NCI-H2029 treated with DMSO at 0.1 percent for 48 hours (cell line): ENCODE results near the gene CEP126.

Source experiments
- DNase-seq: peaks from one replicate; lab custom pipeline; 2025; lab: John Stamatoyannopoulos, UW

Gene CEP126

GRCh38 chr11:101914738-101915426 lies at the start of gene CEP126:
CEP126 (plus strand) TSS chr11:101915010; CDS start chr11:101915285, 275 bp downstream.
- peak; percentile 90 for DNase-seq

DNA sequence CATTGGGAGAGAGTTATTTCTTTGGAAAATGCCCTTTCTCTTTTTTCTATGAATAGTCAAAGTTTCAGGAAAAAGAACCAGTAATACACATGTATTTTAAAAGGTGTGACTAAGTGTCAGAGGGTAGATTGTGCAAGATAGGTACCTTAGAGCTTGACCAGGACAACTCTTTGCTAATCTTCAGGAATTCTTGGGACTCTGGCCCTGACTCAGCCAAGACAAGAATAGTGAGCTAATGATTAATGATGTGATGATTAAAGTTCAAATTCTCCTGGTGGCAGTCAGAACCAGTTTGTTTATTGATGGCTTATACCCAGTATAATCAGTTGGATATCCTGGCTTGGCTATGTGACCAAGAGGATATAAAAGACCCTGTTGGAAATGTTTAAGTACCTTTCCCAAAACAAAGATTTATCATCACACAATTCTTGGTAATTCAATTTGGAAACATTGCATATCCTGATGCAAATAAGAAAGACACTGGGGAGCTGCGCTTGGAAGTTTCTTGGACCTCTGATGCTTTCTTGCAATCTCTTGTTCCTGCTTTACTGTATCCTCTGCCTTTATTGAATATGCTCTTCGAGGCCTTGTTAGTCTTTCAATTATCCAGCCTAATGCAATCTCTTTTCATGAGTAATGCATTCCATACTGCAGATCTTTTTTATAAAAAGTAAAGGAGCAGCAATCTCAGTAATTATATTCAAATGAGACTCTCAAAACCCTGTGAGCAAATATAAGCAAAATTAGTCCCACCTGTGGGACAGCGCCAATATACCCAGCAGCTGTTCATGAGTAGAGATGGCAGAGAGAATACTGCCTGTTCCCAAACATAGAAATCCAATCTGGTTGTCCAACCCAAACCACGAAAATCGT lies 48.0 kb upstream of the CEP126 start:
- no peak for DNase-seq

DNA sequence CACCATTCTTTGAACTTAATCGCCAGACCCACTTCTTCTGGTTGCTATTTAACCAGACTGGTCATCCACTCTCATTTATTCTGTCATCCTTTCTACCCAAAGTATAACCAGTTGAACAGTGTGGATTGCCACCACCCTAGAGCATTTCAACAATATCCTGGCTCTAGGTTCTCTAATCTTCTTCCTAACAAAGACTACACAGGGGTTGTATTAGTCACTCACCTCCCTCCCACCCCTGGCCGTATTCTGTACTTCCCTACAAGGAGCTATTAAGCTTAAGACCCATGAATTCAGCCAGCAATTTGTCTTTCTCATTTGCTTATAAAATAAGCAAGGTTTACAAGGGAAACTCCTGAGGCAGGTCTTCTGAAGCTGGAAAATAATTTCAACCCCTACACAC lies 46.9 kb upstream of the CEP126 start:
- no peak for DNase-seq

DNA sequence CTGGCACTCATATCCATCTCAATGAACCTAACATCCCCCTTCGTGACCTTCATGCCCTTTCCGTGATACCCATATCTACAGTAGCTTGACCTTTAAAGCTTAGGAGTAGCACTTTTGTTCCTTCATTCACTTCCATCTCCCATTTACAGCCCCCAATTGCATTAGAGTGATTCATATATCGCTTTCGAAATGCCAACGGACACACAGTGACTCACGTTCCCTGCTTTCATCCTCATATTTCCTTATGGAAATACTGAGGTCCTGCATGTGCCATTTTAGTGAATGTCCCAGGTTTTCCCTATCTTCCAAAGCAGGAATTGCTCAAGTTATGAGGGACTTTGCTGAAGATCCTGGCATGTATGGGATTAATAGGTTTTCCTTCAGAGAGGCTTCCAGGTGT lies 44.3 kb upstream of the CEP126 start:
- no peak for DNase-seq

- no peak for DNase-seq
These were observed 42.5 kb upstream of the CEP126 start for GRCh38 chr11:101872171-101872882.

- no peak for DNase-seq
These were observed 34.6 kb upstream of the CEP126 start for GRCh38 chr11:101880222-101880621.

DNA sequence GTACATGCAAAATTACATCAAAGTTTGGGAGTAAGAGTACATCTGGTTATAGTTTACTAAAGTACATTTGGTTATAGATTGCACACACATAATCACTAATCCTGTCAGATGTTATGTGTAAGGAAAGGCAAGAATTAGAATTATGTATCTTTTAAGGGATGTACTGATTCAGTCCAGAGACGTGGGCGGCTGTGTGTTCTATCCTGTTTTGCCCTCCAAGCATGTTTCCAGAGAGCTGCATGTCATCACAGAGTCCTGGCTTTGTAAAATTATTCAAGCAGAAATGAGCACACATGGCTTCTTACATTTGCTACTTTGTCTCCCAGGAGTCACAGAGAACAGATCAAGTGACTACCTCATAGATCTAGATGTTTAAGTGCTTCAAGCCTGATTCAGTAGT lies 33.2 kb upstream of the CEP126 start:
- no peak for DNase-seq

- no peak for DNase-seq
These were observed 29.2 kb upstream of the CEP126 start for GRCh38 chr11:101885631-101886030.

DNA sequence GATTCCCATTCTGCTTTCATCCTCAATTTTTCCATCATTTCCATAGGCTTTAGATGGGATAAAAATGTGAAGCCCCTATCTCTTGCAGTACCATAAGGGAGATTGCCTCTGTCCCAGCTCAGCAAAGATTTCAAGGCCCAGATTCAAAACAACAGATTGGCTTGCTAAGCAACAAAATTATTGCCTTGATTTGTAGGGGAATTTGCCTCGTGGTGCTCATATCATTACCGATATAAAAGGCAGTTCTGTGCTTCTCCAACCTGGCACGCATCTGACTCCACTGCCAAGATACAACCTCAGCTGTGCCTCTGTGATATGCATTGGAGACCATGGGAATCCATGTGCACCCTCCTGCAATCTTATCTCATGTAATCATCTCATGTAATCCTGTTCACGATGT lies 25.0 kb upstream of the CEP126 start:
- DNase-seq: no peak

DNA sequence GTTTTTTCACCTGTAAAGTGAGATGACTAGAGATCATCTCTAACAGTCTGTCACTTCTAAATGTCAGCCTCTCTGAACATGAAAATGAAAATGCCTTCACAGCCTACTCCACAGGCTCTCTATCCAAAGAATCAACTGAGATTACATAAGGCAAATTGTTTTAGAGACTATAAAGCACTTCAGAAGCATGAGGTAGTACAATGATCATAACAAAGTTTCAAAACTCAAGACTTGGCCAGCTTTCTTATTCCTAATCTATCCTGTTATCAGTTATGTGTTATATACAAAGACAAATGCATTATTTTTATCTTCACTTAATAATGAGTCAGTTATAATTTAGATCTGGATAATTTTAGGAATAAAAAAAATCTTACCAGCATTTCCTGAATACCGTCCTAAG lies 20.3 kb upstream of the CEP126 start:
- no peak for DNase-seq

DNA sequence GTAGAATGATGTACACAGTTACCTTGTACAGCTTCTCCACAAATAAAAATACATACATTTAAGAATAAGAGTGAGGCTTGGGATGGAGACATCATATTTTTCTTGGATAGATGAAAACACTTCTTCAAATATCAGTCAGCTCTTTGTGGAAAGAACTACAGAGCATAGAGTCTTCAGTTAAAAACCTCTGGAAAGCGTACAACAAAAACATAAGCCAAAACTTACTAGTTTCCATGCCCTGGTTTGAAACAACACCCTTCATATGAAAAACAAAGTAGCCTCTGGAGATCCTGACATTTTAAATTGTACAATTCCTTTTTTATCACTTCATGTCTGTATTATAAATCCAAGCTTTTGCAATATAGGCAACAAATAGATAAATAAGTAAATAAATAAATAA lies 7.0 kb upstream of the CEP126 start:
- DNase-seq: no peak

DNA sequence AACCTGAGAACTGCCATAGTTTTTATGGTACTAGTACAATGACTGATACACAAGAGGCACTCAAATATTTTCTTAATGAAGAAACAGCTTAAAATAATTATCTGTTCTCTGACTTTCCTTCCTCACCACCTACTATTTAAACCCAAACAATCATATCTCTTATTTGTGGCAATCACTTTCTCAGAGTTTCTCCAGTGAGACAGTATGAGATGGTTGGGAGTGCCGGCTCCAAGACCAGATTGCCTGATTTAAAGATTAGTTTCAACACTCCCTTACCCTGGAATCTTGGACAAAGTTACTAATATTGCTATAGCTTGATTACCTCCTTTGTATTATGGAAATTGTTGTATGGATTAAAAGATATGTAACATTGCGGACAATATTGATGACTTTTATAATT lies 5.7 kb upstream of the CEP126 start:
- DNase-seq: no peak

- DNase-seq: no peak
These were observed 2.0 kb upstream of the CEP126 start for GRCh38 chr11:101912823-101913284.

DNA sequence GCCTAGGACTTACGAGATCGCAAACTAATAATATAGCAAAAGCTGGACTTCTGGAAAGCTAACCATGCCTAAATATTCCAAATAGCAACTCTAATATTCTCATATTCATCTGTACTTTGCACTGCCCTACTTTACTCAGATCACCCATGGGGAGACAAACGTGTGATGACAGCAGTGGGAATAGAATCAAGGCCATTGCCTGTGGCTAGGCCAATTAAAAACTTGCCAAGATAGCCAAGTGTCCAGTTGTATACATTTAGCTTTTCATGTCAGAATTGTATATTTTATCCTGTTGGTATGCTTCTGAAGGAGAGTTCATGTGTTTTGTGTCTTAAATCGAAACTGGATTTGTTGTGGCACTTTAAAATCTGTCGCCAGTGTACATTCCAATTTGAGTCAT lies 1.2 kb upstream of the CEP126 start:
- DNase-seq: no peak

GRCh38 chr11:101914341-101914737 lies 471 bp upstream of the CEP126 start:
- no peak for DNase-seq

GRCh38 chr11:101915791-101916291 lies 1.0 kb downstream of the CEP126 start:
- DNase-seq: no peak

GRCh38 chr11:101916422-101916821 lies 1.6 kb downstream of the CEP126 start, which contains the start of gene ANGPTL5:
ANGPTL5 (minus strand) TSS chr11:101916522; CDS start chr11:101907909, 8,613 bp downstream.
- no peak for DNase-seq

- no peak for DNase-seq
These were observed 2.4 kb downstream of the CEP126 start for GRCh38 chr11:101917226-101917625.

DNA sequence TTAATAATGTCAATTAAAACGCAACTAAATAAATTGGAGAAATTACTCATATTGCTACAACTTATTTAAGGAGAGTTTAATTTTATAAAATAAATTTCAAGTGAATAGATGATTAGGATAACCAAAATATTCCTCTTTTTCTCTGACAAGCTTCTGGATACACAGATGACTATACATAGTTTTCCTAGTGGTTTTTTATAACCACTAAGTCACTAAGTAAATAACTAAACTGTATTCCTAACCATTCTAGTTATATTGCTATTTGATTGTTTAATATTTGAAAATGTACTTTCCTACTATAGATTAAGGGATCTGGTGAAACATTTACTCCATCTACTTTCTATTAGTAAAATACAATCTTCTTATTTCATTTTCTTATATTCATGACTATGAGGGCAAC lies 6.2 kb downstream of the CEP126 start:
- no peak for DNase-seq

GRCh38 chr11:101923554-101923953 lies 8.7 kb downstream of the CEP126 start:
- DNase-seq: no peak

GRCh38 chr11:101929294-101929915 lies 14.6 kb downstream of the CEP126 start:
- DNase-seq: no peak

- DNase-seq: peak; percentile 89
These were observed 16.9 kb downstream of the CEP126 start for GRCh38 chr11:101931692-101932091.
